Measurements from ENCODE around the gene SCN4B. TPM values are rescaled to one million over a fixed set of nuclear protein-coding genes. Genes with fewer than 3 reads are reported as not detected.

Gene SCN4B
- total and polyA plus RNA-seq, 8 donors, result 0.75 to 3.6 (median 1.6) TPM; not detected in 3

DNA sequence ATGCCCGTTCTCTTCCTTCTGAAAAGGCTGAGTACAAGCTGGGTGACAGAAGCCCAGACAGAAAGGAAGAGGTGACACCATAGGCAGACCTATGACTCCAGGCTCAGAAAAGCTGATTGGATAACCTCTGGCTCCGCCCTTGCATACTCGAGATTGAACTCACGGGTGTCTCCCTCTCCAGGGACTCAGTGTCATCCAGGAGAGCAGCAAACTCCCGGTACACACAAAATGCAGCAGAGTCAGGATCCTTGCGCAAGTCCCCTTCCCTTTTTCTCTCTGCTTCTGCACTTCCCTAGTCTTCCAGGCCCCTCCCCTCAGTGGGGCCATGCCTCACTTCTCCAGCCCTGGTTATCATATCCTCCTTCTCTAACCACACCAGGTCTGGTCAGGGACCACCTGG lies 9.8 kb downstream of the SCN4B start:
- Histone ChIP-seq H3K4me3 (no peak overlapping the region), H3K4me1 (peaks cover 6 to 14% (median 9%) of the 10 kb centered on the region in 4 donors), H3K27ac (no peak overlapping the region), H3K27me3 (peaks cover 0 to 73% (median 11%) of the 10 kb centered on the region in 3 donors), H3K9me3 (no peaks in the 10 kb centered on the region), H3K36me3 (no peaks in the 10 kb centered on the region)
- TF ChIP-seq POLR2A (IDR thresholded peaks at IDR 0.05) (no peak), EP300 (IDR thresholded peaks at IDR 0.05) (no peak), POLR2AphosphoS5 (IDR thresholded peaks at IDR 0.05) (no peak)
- TF ChIP-seq, protein P1, sequence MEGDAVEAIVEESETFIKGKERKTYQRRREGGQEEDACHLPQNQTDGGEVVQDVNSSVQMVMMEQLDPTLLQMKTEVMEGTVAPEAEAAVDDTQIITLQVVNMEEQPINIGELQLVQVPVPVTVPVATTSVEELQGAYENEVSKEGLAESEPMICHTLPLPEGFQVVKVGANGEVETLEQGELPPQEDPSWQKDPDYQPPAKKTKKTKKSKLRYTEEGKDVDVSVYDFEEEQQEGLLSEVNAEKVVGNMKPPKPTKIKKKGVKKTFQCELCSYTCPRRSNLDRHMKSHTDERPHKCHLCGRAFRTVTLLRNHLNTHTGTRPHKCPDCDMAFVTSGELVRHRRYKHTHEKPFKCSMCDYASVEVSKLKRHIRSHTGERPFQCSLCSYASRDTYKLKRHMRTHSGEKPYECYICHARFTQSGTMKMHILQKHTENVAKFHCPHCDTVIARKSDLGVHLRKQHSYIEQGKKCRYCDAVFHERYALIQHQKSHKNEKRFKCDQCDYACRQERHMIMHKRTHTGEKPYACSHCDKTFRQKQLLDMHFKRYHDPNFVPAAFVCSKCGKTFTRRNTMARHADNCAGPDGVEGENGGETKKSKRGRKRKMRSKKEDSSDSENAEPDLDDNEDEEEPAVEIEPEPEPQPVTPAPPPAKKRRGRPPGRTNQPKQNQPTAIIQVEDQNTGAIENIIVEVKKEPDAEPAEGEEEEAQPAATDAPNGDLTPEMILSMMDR (IDR thresholded peaks at IDR 0.05), result no peak
- intact Hi-C loops (cut with DNase I; ENCODE audit: low total_unique reads), result no loop called here
- WGBS, 5 donors, result 28 to 46% (median 41%) methylated on average over 6 of the region's 6 CpGs
- DNase-seq, result no peak

DNA sequence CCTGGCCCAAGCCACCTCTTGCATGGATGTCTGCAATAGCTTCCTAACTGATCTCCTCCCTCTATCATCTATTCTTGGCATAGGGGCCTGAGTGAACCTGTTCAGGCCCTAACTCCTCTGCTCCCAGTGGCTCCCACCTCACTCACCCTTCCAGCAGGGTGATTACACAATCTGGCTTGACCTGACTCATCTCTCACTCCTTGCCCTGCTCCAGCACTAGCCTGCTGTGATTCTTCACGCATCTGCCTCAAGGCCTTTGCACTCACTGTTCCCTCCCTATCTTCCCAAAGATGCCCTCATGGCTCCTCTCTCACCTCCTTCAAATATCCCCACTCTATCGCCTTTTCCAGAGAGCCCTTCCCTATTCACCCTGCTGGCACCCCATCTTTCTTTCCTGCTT lies 10.5 kb downstream of the SCN4B start:
- TF ChIP-seq, protein P1 (IDR thresholded peaks at IDR 0.05), result no peak
- TF ChIP-seq EP300 (IDR thresholded peaks at IDR 0.05) (no peak), POLR2A (IDR thresholded peaks at IDR 0.05) (no peak), POLR2AphosphoS5 (IDR thresholded peaks at IDR 0.05) (no peak)
- Histone ChIP-seq H3K4me3 (no peak overlapping the region), H3K4me1 (peaks cover 6 to 14% (median 9%) of the 10 kb centered on the region in 4 donors), H3K27ac (no peak overlapping the region), H3K36me3 (no peaks in the 10 kb centered on the region), H3K9me3 (no peaks in the 10 kb centered on the region), H3K27me3 (peaks cover 0 to 80% (median 11%) of the 10 kb centered on the region in 3 donors)
- intact Hi-C loops (cut with DNase I; ENCODE audit: low total_unique reads), result no loop called here
- 49 to 70% (median 65%) methylated on average over 2 of the region's 2 CpGs for WGBS, 5 donors
- DNase-seq, result no peak

DNA sequence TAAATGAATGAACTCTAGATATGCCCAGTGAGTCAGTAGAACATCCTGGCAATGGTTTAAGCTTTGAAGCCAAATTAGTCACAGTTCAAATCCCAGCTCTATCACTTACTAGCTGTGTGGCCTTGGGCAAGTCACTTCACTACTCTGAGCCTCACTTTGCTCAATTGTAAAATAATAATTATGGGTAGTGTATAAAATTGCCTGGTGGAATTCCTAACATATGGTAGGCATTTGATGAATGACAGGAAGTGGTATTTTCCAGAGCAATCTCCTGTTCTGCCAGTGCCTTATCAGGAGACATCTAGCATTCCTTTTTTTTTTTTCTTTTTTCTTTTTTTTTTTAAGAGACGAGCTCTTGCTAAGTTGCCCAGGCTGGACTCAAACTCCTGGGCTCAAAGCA lies 13.0 kb downstream of the SCN4B start:
- TF ChIP-seq POLR2AphosphoS5 (IDR thresholded peaks at IDR 0.05), result no peak
- TF ChIP-seq, protein P1 (IDR thresholded peaks at IDR 0.05), result no peak
- no peak for TF ChIP-seq POLR2A (IDR thresholded peaks at IDR 0.05)
- no peak for TF ChIP-seq EP300 (IDR thresholded peaks at IDR 0.05)
- Histone ChIP-seq H3K4me1 (no peaks in the 10 kb centered on the region), H3K9me3 (no peaks in the 10 kb centered on the region), H3K27me3 (peaks cover 0 to 91% (median 11%) of the 10 kb centered on the region in 3 donors), H3K27ac (no peak overlapping the region), H3K4me3 (no peak overlapping the region), H3K36me3 (no peaks in the 10 kb centered on the region)
- intact Hi-C loops (cut with DNase I; ENCODE audit: low total_unique reads), result no loop called here
- no peak for DNase-seq
- WGBS, 5 donors, result 38 to 86% (median 56%) methylated on average over 1 of the region's 1 CpG

DNA sequence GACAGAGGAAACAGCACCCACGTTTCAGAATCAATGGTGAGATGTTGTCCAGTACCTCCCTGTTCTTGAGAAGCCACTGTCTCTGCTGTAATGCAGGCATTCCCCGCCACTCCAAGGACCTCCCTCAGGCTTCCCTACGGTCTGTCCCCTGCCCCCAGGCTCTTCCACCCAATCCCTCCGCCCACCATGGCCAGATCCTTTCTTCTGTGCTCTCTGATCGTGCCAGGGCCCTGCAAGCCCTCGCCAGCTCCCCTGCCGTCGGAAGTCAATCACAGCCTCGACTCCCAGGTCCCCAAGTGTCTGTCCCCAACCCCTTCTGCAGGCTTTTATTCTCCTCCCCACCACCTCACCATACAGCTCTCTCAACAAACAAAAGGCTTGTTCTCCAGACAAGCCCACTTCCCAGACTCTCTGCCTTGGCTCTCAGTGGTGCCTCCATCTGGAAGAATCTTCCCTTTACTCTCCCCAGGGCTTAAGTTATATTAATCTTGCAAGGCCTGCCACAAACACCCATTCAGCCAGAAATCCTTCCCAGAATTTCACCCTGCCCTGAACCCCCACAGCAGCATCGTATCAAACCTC lies 13.7 kb downstream of the SCN4B start:
- H3K27me3 ChIP-seq, result peaks cover 0 to 84% (median 11%) of the 10 kb centered on the region in 3 donors
- TF ChIP-seq, protein P1 (IDR thresholded peaks at IDR 0.05), result no peak
- TF ChIP-seq POLR2AphosphoS5 (IDR thresholded peaks at IDR 0.05) (no peak), POLR2A (IDR thresholded peaks at IDR 0.05) (no peak), EP300 (IDR thresholded peaks at IDR 0.05) (no peak)
- no peak overlapping the region for H3K4me3 ChIP-seq
- H3K27ac ChIP-seq, result no peak overlapping the region
- H3K36me3 ChIP-seq, result no peaks in the 10 kb centered on the region
- intact Hi-C loops (cut with DNase I; ENCODE audit: low total_unique reads), result no loop called here
- no peaks in the 10 kb centered on the region for H3K9me3 ChIP-seq
- H3K4me1 ChIP-seq, result no peaks in the 10 kb centered on the region
- DNase-seq, result no peak
- 43 to 51% (median 50%) methylated on average over 10 of the region's 10 CpGs for WGBS, 5 donors

Data from stomach (tissue), 9 donors.